DMS153 treated with DMSO at 0.1 percent for 48 hours (cell line): ENCODE measurements around the gene DDX27.
"Not testable (repeated sequence)": the region's sequence is repeated elsewhere in the genome, so short reads cannot be mapped to it uniquely, and the experiment has no call there.

Source experiments
- DNase-seq: peaks from one replicate; lab custom pipeline; 2025; ENCODE audit not compliant: unreplicated experiment; lab: John Stamatoyannopoulos, UW

Gene DDX27

DNA sequence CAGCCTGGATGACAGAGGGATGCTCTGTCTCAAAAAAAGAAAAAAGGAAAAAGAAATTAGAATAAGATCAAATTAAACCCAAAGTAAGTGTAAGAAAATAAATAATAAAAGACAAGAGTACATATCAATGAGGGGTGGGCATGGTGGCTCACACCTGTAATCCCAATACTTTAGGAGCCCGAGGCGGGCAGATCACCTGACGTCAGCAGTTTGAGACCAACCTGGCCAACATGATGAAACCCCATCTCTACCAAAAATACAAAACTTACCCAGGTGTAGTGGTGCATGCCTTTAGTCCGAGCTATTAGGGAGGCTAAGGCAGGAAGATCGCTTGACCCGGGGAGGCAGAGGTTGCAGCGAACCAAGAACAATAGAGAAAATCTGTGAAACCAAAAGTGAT is 16.2 kb upstream of the DDX27 start:
- no peak for DNase-seq

- no peak for DNase-seq
These were observed 15.5 kb upstream of the DDX27 start for GRCh38 chr20:49203746-49204145.

GRCh38 chr20:49207076-49207475 is 12.1 kb upstream of the DDX27 start:
- DNase-seq: no peak

DNA sequence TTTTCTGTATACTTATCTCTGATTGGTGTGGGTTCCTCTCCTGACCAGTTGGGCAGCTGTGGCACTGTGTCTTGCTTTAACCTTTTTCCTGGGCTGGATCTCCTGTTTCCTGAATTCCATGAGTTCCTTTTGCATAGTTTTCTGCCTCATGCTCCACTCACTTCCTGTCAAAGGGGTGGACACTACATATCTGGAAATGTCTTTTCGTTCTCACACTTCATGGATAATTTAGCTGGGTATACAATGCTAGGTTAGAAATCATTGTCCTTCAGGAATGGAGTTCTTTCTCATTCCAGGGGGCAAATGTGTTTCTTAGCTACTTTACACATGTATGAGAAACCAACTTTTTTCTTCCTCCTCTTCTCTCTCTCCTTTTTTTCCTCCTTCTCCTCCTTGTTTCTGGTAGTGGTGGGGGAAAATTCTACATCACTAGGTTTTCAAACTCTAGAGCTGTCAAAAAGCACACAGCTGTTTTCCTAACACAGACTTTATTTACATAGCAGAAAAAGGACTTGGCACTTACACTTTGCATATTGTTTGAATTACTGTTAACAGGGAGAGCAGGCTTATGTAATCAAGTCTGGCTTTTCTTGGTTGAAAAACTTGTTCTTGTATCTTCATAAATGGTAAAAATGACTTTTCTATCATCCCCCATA is 9.0 kb upstream of the DDX27 start:
- no peak for DNase-seq

DNA sequence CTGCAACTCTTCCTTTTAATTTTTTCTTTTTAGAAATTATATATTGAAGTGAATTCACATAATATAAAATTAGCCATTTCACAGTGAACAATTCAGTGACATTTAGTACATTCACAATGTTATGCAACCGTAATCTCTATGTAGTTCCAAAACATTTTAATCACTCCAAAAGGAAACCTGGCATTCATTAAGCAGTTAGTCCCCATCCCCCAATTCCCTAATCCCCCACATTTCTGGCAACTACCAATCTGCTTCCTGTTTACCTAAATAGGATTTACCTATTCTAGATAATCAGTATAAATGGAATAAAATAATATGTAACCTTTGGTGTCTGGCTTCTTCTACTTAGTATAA is 8.5 kb upstream of the DDX27 start:
- no peak for DNase-seq

GRCh38 chr20:49214571-49214970 is 4.6 kb upstream of the DDX27 start:
- DNase-seq: no peak

DNA sequence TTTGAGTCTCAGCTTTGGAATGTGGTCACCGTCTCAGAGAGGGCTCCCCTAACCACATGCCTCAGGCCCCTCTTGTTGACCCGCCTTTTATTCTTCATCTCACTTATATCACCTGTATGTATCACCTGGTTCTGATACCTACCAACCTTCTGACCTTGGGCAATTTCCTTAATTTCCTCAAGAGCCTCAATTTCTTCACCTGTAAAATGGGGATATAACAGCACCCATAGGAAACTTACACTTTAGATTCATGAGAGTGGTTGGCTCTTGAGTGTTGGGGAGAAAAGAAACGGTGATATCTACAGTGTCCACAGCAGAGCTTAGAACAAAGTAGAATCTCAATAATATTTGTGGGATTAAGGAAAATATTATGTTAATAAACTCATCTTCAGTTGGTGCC is 4.0 kb upstream of the DDX27 start:
- DNase-seq: no peak

DNA sequence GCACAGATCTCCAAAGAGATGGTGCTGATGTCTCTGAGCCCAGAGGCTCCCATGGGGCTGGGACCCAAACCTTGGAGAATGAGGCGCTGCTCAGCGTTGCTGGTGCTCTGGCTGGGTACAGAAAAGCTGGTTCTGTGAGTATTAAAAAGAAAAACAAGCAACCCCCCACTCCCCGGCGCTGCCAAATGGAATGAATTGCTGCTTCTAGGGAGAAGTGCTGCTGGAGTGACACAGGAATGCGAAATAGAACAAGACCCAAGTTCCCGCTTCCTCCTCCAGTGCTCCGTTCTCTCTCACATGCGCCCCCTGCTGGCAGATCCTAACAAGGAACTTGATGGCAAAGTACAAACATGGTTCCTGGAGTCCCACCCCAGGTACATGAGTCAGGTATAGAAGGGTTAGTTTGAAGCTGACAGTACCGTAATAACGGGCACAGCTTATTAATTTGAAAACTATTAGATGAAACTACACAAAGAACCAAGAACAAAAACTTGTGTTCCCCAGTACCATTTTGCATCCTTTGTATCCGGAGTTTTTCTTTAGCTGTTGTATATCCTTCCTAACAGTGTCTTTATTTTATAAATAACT is 2.1 kb upstream of the DDX27 start:
- peak; percentile 84 for DNase-seq

DNA sequence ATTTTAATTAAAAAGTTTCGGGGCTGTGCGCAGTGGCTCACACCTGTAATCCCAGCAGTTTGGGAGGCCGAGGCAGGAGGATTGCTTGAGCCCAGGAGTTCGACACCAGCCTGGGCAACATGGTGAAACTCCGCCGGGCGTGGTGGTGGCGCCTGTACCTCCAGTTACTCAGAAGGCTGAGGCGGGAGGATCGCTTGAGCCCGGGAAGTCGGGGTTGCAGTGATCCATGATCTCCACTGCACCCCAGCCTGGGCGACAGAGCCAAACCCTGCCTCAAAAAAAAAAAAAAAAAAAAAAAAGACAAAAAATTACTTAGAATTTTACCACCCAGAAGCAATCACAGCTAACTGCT is 501 bp upstream of the DDX27 start:
- DNase-seq: not testable (repeated sequence)

DNA sequence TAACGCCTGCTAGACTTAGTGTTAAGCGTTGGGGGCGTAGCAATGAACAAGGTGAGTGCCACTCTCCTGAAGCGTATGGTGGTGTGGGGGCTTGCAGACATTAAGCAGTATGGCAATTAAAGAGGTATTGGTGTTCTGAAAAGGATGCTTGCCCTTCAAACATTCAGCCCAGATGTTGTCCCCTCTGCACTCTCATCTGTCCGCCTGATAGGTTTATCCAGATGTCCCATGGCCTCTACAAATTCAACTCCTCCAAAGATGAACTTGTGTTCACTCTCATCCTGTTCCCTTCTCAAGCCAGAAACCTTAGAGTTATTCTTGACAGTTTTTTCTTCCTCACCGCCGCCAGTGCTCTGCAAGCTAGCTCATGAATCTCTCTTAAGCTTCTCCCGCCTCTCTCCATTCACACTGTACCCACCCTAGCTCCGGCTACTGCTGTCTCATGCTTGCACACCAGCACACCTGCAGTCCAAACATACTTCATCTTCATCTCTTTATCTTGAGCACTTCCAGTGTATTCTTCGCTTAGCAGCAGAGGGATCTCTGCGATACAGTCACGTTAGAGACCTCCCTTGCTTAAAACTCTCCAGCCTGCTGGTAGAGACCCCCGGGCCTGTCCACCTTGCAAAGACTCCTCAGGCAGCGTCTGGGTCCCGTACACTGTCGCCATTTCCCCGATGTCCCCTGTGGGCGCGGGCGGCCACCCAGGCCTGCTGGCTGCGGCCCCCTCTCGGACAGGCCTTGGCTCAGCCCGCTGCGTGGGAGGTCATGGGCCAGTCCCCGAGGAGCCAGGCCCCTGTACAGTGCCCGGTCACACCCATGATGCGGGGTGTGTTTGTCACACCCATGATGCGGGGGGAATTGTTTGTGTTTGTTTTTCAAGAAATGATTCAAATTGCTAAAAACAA is 962 bp downstream of the DDX27 start:
- no peak for DNase-seq

GRCh38 chr20:49225896-49226295 is 6.7 kb downstream of the DDX27 start:
- DNase-seq: no peak

GRCh38 chr20:49228676-49229075 is 9.5 kb downstream of the DDX27 start:
- no peak for DNase-seq

DNA sequence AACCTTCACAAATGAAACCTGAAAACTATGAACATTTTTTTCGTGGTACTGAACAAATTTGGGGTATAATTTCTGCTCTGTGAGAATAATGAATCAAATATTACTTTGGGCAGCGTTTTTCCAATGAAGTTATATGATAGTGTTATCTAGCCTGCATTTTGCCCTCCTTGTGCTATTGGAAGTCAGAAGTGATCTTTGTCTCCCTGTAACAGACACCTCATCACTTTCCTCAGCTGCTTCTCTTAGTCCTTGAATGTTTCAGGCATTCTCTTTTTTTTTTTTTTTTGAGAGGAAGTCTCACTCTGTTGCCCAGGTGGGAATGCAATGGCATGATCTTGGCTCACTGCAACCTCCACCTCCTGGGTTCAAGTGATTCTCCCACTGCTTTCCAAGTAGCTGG is 10.2 kb downstream of the DDX27 start:
- DNase-seq: no peak

DNA sequence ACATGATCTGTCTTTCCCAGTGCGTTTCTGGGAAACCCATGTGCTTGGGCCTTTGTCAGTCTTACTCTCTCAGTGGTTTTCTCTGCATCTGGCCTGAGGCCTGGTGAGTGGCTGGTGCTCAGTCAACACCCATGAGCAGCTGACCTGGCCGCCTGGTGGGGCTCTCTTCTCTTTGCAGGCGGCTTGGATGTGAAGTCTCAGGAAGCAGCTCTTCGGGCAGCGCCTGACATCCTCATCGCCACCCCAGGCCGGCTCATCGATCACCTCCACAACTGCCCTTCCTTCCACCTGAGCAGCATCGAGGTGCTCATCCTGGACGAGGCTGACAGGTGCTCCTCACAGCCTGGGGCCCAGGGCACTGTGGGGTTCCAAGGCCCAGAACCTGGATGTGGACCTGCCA is 10.8 kb downstream of the DDX27 start:
- DNase-seq: no peak

GRCh38 chr20:49230561-49231133 is 11.4 kb downstream of the DDX27 start:
- no peak for DNase-seq

- DNase-seq: no peak
These were observed 12.3 kb downstream of the DDX27 start for GRCh38 chr20:49231471-49231870.

DNA sequence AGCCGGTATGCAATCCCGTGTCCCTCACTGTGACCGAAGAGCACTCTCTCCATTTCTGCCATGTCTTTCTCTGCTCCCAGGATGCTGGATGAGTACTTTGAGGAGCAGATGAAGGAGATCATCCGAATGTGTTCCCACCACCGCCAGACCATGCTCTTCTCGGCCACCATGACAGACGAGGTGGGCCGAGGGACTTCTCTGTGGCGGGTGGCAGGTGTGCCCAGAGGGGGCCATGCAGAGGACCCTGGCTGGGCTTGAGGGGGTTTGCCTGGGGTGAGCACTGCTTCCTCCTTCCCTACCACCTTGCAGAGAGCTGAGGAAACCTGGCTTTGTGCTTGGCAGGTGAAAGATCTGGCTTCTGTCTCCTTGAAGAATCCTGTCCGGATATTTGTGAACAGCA is 14.0 kb downstream of the DDX27 start:
- DNase-seq: no peak

DNA sequence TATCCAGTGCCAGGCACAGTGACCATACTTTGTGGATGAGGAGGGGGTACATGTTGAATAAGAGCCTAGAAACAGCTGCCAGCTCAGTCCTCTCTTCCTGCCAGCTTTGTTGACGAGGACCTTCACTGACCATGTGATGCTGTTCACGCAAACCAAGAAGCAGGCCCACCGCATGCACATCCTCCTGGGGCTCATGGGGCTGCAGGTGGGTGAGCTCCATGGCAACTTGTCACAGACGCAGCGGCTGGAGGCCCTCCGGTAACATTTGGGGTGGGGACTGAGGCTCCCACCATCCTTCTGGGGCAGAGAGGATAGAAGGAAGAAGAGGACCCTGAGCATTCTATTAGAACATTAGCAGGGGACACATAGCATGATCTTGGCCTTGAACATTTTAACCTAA is 15.6 kb downstream of the DDX27 start:
- DNase-seq: no peak

- no peak for DNase-seq
These were observed 17.1 kb downstream of the DDX27 start for GRCh38 chr20:49236301-49236700.

DNA sequence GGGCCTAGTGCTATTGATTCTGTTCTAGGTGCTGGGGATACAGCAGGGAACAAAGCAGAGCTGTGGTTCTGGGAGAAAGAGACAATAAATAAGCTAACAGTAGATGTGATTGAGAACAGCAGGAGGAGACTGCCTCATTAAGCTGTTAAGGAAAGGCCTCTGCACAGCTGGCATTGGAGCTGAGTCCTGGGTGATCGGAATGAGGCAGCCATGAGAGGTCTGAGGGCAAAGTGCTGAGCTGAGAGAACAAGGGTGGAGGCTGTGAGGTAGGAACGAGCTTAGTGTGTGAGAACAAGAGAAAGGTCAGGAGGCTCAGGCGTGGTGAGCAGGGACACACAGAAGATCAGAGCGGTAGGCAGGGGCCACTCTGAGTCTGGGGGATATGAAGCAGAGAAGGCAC is 18.3 kb downstream of the DDX27 start:
- no peak for DNase-seq

- peak; percentile 21 for DNase-seq
These were observed 26.9 kb downstream of the DDX27 start for GRCh38 chr20:49245921-49246740.
